HG02970 (cell line): Measurements from ENCODE around the gene MTMR11.
"Not testable (repeated sequence)": the region's sequence is repeated elsewhere in the genome, so short reads cannot be mapped to it uniquely, and the experiment has no call there.

Experiments used
- ATAC-seq: cut with Tn5 transposase; IDR thresholded peaks from one replicate; pipeline ENCODE4 v1.9.1; 2021; ENCODE audit warnings: mild to moderate bottlenecking, moderate library complexity, moderate number of reproducible peaks; ENCODE audit not compliant: unreplicated experiment, low FRiP score

The MTMR11 gene, protein sequence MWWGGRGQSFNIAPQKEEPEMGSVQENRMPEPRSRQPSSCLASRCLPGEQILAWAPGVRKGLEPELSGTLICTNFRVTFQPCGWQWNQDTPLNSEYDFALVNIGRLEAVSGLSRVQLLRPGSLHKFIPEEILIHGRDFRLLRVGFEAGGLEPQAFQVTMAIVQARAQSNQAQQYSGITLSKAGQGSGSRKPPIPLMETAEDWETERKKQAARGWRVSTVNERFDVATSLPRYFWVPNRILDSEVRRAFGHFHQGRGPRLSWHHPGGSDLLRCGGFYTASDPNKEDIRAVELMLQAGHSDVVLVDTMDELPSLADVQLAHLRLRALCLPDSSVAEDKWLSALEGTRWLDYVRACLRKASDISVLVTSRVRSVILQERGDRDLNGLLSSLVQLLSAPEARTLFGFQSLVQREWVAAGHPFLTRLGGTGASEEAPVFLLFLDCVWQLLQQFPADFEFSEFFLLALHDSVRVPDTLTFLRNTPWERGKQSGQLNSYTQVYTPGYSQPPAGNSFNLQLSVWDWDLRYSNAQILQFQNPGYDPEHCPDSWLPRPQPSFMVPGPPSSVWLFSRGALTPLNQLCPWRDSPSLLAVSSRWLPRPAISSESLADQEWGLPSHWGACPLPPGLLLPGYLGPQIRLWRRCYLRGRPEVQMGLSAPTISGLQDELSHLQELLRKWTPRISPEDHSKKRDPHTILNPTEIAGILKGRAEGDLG

DNA sequence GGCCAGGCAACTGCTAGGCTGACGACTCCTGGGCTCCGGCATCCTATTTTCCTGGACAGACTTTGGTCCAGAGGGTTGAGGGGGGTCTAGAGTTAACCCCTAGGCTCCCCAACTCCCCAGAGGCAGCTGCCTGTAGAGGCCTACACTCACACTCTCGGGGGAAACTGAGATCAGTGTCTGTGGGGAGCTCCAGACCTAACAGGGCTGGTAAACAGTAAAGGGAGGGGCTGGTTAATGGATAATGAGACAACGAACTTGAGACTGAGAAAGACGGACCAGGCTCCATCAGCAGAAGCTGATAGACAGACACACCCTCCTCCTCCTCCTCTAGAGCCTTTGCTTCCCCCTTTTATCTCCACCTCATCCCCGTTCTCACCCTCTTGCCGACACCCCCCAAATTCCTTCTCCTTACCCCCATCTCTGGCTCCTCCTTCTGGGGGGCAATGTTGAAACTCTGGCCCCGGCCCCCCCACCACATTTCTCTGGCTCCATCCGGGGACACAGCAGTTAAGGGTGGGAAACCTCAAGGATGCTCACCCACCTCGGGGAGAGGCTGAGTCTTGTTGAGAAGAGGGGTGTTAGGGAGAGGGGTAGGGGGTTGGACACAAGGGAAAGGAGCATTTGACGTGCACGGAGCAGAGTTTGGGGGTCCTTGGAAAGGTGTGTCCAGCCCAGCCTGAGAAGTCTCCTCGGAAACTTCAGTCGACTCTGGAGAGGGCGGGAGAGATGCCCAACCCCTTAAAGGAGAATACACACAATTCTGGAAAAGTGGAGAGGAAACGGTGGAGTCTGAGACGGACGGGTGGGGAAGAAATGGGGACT is at the start of gene MTMR11:
TSS of gene MTMR11 (minus strand) at position 710 of the 822 bp plus-strand sequence. CDS start at position 478, 232 bp downstream.
- no peak for ATAC-seq

DNA sequence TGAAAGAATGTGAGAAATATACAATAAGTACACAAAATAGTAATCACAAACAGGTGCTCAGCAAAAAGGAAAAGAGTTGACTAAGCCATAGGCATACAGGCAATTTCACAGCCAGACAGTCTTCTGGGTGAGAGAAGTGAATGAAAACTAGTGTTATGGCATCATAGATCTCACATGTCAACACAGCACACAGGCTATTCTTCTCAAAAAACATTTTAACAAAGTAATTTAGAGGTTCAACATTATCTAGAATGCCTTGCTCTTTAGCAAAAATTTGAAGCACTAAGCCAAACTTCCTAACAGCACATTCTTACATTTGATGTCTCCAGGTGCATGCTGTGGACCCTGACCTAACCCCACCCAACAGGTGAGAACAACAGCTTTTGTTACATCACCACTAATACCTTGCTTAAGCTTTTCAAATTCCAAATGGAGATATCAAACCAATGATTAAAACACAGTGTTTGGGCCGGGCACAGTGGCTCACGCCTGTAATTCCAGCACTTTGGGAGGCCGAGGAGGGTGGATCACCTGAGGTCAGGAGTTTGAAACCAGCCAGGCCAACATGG is 43.4 kb upstream of the MTMR11 start:
- no peak for ATAC-seq

DNA sequence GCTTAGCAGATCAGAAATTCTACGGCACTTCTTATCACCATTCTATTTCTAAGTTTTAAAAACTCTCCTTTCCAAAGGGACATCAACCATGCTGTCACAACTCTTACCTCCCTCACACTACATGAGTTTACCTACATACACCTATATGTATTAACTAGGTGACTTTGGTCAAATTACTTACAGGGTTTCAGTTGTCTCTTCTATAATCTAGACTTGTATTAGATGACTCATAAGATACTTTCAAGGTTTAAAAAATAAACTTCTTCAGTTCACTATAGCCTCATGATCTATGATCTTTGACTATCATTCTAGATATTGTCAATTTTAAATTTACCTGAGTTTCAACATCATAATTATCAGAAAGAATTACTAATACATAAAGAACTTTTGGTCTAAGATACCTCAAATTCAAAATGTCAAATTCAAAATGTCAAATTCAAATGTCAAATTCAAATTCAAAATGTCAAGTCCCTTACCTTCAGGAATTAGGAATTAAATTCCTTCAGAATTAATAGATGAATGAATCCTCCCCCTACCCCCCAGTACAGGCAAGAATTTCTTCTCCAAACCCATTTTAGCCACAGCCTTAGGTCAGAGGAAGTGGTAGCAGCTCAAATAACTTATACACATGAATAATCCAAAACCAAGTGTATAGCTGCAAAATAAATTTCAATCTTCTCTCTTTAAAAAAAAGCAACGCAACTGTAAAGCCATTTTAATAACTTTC is 42.7 kb upstream of the MTMR11 start:
- ATAC-seq = no peak

DNA sequence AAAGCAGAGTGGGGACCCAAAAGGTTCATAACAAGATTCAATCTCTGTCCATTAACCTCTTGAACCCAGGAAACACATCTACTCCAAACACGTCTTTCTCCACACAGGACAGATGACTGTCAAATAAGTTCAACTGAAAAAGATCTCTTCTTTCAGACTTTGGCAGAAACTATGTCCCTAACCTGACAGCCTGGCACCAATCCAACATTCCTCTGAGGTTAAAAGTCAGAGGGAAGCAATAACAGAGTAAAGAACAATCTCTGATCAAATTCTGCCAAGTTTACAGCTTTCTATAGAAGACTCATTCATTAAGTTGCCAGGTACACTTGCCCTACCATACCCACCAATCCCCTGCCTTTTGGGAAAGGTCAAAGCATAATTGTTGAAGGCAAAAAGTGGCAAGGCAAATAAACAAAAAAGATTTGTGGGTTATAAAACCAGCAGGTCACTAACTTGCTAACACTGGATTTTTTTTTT is 41.9 kb upstream of the MTMR11 start:
- ATAC-seq = no peak

DNA sequence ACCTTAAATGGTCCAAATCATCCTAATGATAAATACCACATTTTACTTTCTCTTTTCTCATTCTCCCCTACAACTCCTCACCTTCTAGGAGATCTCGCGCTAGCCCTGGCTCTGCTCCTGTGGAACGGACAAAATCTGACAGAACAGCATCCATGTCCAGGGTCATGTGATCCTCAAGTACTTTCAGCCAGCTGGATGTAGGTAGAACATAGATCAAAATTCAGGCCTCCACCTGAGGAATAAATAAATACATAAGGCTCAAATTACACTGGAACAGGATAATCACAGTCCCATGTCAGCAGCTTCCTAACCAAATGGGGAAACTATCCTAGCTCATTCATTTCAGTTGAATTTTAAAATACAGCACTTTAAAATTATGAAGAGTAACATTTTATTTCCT is 40.7 kb upstream of the MTMR11 start:
- no peak for ATAC-seq

DNA sequence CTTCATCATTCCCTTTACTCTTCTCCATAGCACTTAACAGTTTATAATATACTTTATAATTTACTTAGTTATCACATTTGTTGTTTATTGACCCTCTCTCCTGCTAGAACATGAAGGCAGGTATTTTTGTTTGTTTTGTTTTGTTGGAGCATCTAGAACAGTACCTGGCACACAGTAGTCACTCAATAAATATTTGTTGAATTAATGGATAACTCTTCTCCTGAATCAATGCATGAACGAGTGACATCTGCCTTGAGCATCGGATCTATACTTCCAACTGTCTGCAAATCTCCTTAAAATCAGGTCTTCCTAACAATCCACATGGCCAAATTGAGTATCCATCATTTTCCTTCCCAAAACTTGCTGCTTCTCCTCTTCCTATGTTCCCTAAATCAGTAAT is 35.9 kb upstream of the MTMR11 start:
- no peak for ATAC-seq

DNA sequence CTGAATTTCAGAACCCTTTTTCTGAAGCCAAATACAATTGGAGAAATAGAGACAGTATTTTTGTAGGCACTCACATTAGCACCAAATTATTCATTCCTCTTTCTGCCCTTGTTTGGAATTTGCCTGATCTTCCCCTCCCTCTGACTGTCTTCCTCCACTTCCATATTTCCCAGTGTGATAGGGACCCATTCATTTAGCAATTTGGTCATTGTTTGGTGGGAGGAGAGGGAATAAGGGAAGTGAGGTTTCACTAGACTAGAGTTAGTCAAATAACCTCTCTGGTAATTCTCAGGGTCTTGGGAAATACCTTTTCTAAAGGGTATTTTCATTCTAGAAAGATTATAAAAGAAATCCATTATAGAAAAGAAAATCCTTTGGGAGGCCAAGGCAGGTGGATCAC is 31.0 kb upstream of the MTMR11 start:
- ATAC-seq = no peak

DNA sequence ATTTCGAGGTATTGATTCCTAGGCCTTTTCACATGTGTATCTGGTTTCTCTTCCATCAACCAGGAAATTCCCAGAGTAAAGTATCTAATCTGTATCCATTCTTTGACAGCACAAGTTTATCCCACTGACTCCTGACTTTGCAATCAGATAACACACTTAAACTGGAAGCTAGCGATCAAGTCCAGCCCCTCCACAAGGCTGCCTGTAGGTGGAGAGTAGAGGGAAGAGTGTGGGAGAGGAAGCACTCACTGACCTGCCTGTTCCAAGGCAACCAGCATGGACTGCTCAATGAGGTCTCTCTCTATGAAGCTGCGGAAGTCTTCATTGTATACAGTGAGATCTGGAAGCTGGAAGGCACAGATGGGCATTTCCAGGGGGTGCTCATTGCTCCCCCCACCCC is 30.4 kb upstream of the MTMR11 start:
- ATAC-seq = no peak

DNA sequence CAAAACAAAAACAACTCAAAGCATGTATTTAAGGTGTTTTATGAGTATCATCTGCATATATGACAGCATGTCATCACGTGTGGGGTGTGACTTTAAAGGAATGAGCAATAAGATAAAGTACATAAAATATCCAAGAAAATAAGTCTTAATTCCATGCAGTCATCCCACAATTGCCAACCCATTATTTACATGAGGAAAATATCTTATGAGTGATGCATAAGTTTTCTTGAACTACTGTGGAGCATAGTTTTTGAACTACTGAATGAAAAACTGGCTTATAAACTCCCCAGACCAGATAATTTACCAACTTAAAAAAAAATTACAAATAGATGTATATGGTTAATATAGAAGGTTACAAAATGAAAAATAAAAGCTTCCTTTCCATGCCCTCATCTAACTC is 29.7 kb upstream of the MTMR11 start:
- no peak for ATAC-seq

DNA sequence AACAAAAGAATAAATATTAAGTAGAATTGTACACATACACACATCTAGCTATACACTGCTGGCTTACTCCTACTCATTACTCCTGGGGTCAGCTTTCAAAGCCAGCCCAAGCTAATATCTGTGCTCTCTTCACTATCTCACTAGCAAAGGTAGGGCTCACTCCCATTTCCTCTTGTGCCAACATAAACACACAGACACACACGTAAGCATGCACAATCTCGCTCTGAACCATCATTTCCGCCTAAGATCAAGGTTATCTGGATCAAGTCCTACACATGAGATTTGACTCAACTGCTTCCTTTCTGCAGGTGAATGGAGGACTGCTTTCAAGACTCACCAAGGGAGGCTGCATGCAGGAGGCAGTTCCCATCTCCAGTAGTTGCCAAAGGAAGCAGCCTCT is 28.8 kb upstream of the MTMR11 start:
- no peak for ATAC-seq

DNA sequence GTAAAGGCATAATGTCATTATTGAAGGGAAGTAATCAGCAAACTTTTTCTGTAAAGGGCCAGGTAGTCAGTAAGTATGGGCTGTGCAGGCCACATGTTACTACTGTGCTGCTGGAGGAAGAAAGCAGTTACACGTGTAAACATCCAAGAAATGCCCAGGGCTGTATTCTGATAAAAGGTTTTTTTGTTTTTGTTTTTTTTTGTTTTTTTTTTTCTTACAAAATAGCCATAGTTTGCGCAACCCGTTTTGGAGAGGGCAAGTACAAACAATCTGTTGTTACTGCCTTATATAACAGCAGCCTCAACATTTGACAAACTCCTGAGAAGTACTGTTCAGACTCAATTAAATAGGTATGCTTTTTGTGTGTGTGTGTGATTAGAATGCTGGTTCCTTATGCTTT is 26.7 kb upstream of the MTMR11 start:
- no peak for ATAC-seq

DNA sequence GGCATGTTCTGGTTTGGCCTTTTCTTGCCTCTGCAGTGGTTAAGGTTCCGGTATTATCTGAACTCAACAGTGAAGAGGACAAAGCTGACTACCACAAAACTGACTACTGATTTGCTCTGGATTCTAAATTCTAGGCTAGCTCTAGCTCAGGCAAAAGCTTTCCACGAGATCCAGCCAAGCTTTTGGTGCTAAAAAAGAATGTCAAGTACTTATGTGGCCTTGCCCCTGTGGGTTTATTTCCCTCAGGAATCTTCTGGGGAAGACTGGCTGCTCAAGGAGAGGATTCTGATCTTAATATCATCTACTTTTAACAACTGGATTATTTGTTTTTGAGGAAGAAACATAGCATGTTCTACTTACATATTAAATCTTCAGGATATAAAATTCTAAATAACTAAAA is 26.1 kb upstream of the MTMR11 start:
- ATAC-seq = no peak

DNA sequence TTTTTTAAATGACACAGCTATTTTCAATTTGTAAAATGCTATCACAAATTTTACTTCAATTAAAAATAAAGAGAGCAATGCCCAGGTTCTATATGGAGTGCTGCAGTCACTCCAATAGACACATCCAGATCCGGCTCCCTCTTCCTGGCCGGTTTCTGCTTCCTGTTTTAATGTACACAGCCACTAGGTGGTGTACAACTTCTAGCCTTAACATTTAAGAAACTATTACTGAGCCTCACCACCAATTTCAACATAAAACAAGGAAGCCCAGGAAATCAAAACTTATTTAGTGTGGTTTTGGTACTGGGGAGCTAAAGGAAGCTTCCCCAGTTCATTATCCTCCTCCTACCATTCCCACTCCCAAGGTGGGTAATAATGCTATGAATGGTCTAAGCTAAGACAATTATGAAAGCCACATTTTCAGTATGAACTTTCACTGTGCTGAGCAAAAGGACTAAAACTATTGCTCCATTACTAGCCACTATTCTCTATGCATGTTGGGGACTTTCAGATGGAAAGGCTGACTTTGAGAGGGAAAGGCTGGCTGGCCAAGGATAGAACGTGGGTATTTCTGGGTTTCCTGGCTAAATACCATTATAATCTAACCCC is 25.5 kb upstream of the MTMR11 start:
- no peak for ATAC-seq

DNA sequence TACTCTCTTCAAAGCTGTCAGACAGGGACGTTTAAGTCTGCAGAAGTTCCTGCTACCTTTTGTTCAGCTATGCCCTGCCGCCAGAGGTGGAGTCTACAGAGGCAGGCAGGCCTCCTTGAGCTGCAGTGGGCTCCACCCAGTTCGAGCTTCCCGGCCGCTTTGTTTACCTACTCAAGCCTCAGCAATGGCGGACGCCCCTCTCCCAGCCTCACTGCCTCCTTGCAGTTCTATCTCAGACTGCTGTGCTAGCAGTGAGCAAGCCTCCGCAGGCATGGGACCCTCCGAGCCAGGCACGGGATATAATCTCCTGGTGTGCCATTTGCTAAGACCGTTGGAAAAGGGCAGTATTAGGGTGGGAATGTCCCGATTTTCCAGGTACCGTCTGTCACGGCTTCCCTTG is 20.9 kb upstream of the MTMR11 start:
- not testable (repeated sequence) for ATAC-seq

DNA sequence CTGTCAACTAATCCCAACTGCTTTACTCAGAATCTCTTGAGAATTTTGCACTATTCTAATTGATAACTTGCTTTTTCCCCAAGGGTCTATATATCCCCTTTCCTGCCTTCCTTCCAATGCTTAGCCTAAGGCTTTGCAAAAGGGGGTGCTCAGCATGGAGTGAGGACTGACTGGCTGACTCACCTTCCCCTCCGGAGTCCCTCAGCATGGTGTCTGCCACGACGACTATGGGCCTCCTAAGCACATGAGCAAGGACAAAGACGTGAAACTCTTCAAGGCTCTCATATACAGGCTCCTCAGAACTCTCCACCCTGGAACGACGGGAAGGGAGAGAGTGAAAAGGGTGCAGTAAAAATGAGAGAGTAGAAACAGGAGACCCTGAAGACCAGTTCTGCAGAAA is 13.2 kb upstream of the MTMR11 start:
- ATAC-seq = no peak

DNA sequence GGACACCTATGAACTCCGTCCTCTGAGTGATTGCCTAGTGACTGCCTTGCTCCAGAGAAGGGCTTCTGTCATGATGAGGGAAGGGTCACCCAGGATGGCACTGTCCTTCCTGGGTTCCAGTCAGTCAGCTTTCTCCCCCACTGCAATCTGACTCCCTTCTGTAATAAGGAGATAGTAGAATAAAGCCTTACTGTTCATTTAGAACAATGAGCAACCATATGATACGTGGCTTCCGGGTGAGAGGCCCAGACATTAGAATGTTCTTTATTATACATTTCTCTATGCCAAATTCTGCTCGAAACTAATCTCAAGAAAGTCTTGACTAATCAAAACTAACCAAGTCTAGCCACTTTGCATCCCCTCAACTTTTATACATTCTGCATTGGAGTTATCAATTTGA is 8.5 kb upstream of the MTMR11 start:
- ATAC-seq = no peak

DNA sequence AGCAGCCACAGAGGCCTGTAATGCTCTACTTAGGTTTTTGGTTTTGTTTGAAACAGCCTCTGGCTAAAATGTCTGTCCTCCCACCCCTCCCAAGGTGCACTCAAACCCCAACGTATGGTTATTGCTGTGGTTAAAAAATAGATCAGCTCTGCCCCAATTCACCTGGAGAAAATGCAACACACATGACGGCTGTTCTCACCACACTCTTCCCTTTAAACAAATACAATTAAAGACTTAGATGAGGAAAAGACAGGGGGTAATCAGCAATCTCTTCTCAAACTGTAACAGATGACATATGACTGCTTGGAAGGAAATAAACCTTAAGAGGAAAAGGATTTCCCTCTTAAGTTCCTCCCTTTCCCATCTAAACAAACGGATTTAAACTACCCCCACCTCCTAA is 6.2 kb upstream of the MTMR11 start:
- ATAC-seq = no peak

DNA sequence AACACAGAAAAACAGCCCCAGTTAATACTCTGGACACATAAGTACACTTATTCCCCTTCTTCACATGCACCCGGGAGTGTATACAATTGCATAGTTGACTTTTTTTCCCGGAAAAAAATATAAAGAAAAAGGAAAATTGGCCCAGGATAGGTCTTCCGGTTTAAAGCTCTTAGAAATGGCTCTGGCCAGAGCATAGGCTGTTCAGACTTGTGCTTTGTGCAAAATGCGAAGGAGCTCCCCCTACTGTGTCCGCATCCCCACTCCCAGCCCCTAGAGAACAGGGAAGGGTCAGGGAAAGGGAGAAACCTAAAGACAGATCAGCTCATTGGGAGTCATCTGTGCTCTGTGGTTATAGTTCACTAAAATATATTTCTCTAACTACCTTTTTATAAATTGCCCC is 5.5 kb upstream of the MTMR11 start:
- ATAC-seq = no peak

DNA sequence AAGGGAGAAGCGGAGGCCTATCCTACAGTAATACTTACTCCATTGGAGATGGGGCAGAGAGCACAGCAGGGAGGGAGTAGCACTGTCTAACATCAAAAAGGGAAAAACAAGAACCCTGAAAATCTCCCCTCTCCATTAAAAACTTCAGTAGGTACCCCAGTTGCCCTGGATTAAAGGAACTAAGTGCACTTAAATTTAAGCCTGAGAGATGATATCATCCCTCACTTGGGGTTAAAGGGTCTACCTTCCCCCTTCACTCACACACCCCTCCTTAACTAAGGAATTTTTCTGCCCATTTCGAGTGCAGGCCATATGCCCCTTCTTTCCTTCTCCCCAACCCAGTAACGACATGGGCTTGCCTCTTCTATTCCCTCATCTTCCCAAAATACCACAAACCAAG is 3.7 kb upstream of the MTMR11 start:
- ATAC-seq = no peak

DNA sequence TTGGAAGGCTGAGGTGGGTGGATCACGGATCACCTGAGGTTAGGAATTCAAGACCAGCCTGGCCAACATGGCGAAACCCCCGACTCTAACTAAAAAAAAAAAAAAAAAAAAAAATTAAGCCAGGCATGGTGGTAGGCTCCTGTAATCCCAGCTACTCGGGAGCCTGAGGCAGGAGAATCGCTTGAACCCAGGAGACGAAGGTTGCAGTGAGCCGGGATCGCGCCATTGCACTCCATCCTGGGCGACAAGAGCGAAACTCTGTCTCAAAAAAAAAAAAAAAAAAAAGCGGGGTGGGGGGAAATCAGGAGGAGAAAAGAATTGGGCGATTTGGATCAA is 2.0 kb upstream of the MTMR11 start:
- ATAC-seq = not testable (repeated sequence)
